ENCODE results near the gene GPHN. TPM values are rescaled to one million over a fixed set of nuclear protein-coding genes. Genes with fewer than 3 reads are reported as not detected.

The GPHN gene
- polyA plus RNA-seq, 1 donor (not counting 4 experiments of a cell fraction or from before 2014, with no cell fraction given): 17.6 TPM

GRCh38 chr14:66662374-66662773 lies 154.4 kb downstream of the GPHN start:
- no peak overlapping the region for H3K9ac ChIP-seq (ENCODE audit: control insufficient read depth, extremely low read depth, insufficient read depth, low read length)
- peaks cover 2% of the 10 kb centered on the region for H3K79me2 ChIP-seq (ENCODE audit: control insufficient read depth, insufficient read depth, low read length)
- dilution Hi-C loops (cut with MboI; ENCODE audit: extremely low pct_ligation_motif_present, low sequenced_read_pairs): no loop called here
- no peaks in the 10 kb centered on the region for H4K20me1 ChIP-seq (ENCODE audit: control insufficient read depth, extremely low read depth, insufficient read depth, low read length)
- TF ChIP-seq CTCF (optimal IDR thresholded peaks at IDR 0.05 in 1 of 3, IDR thresholded peaks at IDR 0.05 in 1 of 3, conservative IDR thresholded peaks at IDR 0.05 in 1 of 3; ENCODE audit: extremely low read depth in 1 of 3, insufficient read depth in 2 of 3, low read length in 3 of 3): peak; percentile 35 to 61 (median 52)
- no peak for TF ChIP-seq EZH2 (IDR thresholded peaks at IDR 0.05; ENCODE audit: low read length)
- H3K9me3 ChIP-seq (ENCODE audit: control insufficient read depth, low read depth, low read length): no peaks in the 10 kb centered on the region
- H3K9me1 ChIP-seq (ENCODE audit: control insufficient read depth, extremely low read depth, insufficient read depth, low read length): no peaks in the 10 kb centered on the region
- no peak overlapping the region for H3K27ac ChIP-seq (ENCODE audit: control insufficient read depth, insufficient read depth, low read length)
- H3K36me3 ChIP-seq (ENCODE audit: control insufficient read depth in 2 of 2, extremely low read depth in 1 of 2, insufficient read depth in 2 of 2, low read length in 2 of 2): no peaks in the 10 kb centered on the region
- peak; percentile 64 for FAIRE-seq
- H3K4me3 ChIP-seq (ENCODE audit: control insufficient read depth in 2 of 3, extremely low read depth in 1 of 3, insufficient read depth in 2 of 3, low read depth in 1 of 3, low read length in 3 of 3): no peak overlapping the region
- no peak for DNase-seq (ENCODE audit: low read depth, low spot score)
- H3K27me3 ChIP-seq (ENCODE audit: control insufficient read depth, extremely low read depth, insufficient read depth, low read length): no peaks in the 10 kb centered on the region
- H2AFZ ChIP-seq (ENCODE audit: control insufficient read depth, low read length): no peak overlapping the region
- H3K4me2 ChIP-seq (ENCODE audit: control insufficient read depth, extremely low read depth, insufficient read depth, low read depth, low read length): no peak overlapping the region
- H3K4me1 ChIP-seq (ENCODE audit: control insufficient read depth, extremely low read depth, insufficient read depth, low read length): no peaks in the 10 kb centered on the region

GRCh38 chr14:66677780-66678179 lies 169.8 kb downstream of the GPHN start:
- Histone ChIP-seq H3K9me3 (ENCODE audit: control insufficient read depth, low read depth, low read length) (peaks cover 2% of the 10 kb centered on the region), H2AFZ (ENCODE audit: control insufficient read depth, low read length) (no peak overlapping the region), H3K79me2 (ENCODE audit: control insufficient read depth, insufficient read depth, low read length) (peaks cover 27% of the 10 kb centered on the region), H4K20me1 (ENCODE audit: control insufficient read depth, extremely low read depth, insufficient read depth, low read length) (no peaks in the 10 kb centered on the region), H3K9me1 (ENCODE audit: control insufficient read depth, extremely low read depth, insufficient read depth, low read length) (no peaks in the 10 kb centered on the region), H3K27ac (ENCODE audit: control insufficient read depth, insufficient read depth, low read length) (no peak overlapping the region), H3K4me1 (ENCODE audit: control insufficient read depth, extremely low read depth, insufficient read depth, low read length) (no peaks in the 10 kb centered on the region), H3K27me3 (ENCODE audit: control insufficient read depth, extremely low read depth, insufficient read depth, low read length) (no peaks in the 10 kb centered on the region), H3K4me2 (ENCODE audit: control insufficient read depth, extremely low read depth, insufficient read depth, low read depth, low read length) (no peak overlapping the region), H3K36me3 (ENCODE audit: control insufficient read depth in 2 of 2, extremely low read depth in 1 of 2, insufficient read depth in 2 of 2, low read length in 2 of 2) (no peaks in the 10 kb centered on the region), H3K9ac (ENCODE audit: control insufficient read depth, extremely low read depth, insufficient read depth, low read length) (no peak overlapping the region), H3K4me3 (ENCODE audit: control insufficient read depth in 2 of 3, extremely low read depth in 1 of 3, insufficient read depth in 2 of 3, low read depth in 1 of 3, low read length in 3 of 3) (no peak overlapping the region)
- dilution Hi-C loops (cut with MboI; ENCODE audit: extremely low pct_ligation_motif_present, low sequenced_read_pairs): no loop called here
- TF ChIP-seq CTCF (optimal IDR thresholded peaks at IDR 0.05 in 1 of 3, IDR thresholded peaks at IDR 0.05 in 1 of 3, conservative IDR thresholded peaks at IDR 0.05 in 1 of 3; ENCODE audit: extremely low read depth in 1 of 3, insufficient read depth in 2 of 3, low read length in 3 of 3) (no peak), EZH2 (IDR thresholded peaks at IDR 0.05; ENCODE audit: low read length) (no peak)
- FAIRE-seq (no peak), DNase-seq (ENCODE audit: low read depth, low spot score) (no peak)
